HL-60 (cell line): ENCODE results near the gene ASB10.

ENCODE experiments used
- GABPA ChIP-seq: IDR thresholded peaks from 2 replicates; pipeline ENCODE4 v1.6.1; 2012; ENCODE audit warnings: low read depth
- POLR2AphosphoS5 ChIP-seq: IDR thresholded peaks from 2 replicates; pipeline ENCODE4 v1.6.1; 2012; ENCODE audit warnings: low read depth
- SPI1 ChIP-seq: IDR thresholded peaks from 2 replicates; pipeline ENCODE4 v1.6.1; 2012; ENCODE audit warnings: low read depth, mild to moderate bottlenecking, borderline replicate concordance
- TF ChIP-seq, protein P1 (sequence below): IDR thresholded peaks from one replicate; pipeline ENCODE4 v1.5.1; 2011; ENCODE audit warnings: low read length, control low read depth, inconsistent platforms; ENCODE audit not compliant: insufficient read depth
- TF ChIP-seq, protein P2 (sequence below): IDR thresholded peaks from 2 replicates; pipeline ENCODE4 v1.6.1; 2012; ENCODE audit warnings: low read depth; ENCODE audit not compliant: insufficient replicate concordance

DNA sequence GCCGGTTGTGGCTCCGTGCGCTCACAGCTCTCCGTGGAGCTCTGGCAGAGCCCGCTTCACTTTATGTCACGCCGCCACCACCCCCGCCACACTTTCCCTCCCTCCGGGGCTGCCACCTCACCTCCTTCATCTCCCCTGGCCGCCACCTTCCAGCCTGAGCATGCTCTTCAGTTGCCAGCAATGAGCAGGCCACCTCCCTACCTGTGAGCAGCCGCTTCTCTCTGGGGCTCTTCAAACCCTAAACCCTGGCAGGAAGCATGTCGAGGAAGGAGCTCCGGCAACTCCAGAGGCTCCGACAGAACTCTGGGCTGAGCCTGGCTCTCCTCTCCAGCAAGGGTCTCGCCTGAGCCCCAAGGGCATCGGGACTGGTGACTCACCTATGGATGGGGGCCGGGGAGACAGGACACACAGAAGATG, 56.3 kb downstream of the ASB10 start:
- TF ChIP-seq, protein P1, sequence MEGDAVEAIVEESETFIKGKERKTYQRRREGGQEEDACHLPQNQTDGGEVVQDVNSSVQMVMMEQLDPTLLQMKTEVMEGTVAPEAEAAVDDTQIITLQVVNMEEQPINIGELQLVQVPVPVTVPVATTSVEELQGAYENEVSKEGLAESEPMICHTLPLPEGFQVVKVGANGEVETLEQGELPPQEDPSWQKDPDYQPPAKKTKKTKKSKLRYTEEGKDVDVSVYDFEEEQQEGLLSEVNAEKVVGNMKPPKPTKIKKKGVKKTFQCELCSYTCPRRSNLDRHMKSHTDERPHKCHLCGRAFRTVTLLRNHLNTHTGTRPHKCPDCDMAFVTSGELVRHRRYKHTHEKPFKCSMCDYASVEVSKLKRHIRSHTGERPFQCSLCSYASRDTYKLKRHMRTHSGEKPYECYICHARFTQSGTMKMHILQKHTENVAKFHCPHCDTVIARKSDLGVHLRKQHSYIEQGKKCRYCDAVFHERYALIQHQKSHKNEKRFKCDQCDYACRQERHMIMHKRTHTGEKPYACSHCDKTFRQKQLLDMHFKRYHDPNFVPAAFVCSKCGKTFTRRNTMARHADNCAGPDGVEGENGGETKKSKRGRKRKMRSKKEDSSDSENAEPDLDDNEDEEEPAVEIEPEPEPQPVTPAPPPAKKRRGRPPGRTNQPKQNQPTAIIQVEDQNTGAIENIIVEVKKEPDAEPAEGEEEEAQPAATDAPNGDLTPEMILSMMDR = no peak
- TF ChIP-seq POLR2AphosphoS5 (no peak), GABPA (no peak), SPI1 (no peak)
- TF ChIP-seq, protein P2, sequence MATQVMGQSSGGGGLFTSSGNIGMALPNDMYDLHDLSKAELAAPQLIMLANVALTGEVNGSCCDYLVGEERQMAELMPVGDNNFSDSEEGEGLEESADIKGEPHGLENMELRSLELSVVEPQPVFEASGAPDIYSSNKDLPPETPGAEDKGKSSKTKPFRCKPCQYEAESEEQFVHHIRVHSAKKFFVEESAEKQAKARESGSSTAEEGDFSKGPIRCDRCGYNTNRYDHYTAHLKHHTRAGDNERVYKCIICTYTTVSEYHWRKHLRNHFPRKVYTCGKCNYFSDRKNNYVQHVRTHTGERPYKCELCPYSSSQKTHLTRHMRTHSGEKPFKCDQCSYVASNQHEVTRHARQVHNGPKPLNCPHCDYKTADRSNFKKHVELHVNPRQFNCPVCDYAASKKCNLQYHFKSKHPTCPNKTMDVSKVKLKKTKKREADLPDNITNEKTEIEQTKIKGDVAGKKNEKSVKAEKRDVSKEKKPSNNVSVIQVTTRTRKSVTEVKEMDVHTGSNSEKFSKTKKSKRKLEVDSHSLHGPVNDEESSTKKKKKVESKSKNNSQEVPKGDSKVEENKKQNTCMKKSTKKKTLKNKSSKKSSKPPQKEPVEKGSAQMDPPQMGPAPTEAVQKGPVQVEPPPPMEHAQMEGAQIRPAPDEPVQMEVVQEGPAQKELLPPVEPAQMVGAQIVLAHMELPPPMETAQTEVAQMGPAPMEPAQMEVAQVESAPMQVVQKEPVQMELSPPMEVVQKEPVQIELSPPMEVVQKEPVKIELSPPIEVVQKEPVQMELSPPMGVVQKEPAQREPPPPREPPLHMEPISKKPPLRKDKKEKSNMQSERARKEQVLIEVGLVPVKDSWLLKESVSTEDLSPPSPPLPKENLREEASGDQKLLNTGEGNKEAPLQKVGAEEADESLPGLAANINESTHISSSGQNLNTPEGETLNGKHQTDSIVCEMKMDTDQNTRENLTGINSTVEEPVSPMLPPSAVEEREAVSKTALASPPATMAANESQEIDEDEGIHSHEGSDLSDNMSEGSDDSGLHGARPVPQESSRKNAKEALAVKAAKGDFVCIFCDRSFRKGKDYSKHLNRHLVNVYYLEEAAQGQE = no peak
